ENCODE measurements around the gene KRTAP15-1. TPM values are rescaled to one million over a fixed set of nuclear protein-coding genes. Genes with fewer than 3 reads are reported as not detected.

Gene KRTAP15-1
- total RNA-seq, 4 donors from 2014 or later = not detected

DNA sequence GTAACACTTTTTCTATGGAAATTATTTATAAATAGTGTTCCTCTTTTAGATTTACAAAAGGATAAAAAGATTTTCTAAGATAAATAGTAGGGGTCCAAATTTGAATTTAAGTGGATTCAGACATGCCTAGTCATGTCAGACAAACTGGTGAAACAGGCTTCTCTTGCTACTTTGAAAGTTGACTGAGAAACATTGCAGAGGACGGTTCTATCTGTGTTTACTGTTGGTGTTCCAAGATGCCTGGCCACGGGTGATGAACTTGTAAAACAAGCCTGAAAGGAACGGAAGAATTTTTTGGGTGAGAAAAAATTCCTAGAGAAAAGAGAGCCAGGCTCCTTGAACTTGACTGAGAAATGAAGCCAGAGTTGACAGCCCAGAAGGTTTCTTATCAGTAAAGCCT lies 37.9 kb downstream of the KRTAP15-1 start:
- ATAC-seq (no peak), DNase-seq (no peak)
- in situ Hi-C loops (cut with MboI; ENCODE audit: low sequenced_read_pairs in 4 of 4) = no loop called here
- peak overlapping the region in 2 of 4 donors; percentile 40 to 47 for H3K27ac ChIP-seq
- TF ChIP-seq POLR2A (IDR thresholded peaks at IDR 0.05) = no peak
- no peak for TF ChIP-seq CTCF (IDR thresholded peaks at IDR 0.05 in 4 of 5, conservative IDR thresholded peaks at IDR 0.05 in 1 of 5)
- H3K4me1 ChIP-seq = no peaks in the 10 kb centered on the region
- H3K36me3 ChIP-seq = no peaks in the 10 kb centered on the region
- no peaks in the 10 kb centered on the region for H3K27me3 ChIP-seq
- intact Hi-C loops (cut with DNase I; ENCODE audit: low total_unique reads) = no loop called here
- H3K4me3 ChIP-seq = no peak overlapping the region
- H3K9me3 ChIP-seq = no peaks in the 10 kb centered on the region

DNA sequence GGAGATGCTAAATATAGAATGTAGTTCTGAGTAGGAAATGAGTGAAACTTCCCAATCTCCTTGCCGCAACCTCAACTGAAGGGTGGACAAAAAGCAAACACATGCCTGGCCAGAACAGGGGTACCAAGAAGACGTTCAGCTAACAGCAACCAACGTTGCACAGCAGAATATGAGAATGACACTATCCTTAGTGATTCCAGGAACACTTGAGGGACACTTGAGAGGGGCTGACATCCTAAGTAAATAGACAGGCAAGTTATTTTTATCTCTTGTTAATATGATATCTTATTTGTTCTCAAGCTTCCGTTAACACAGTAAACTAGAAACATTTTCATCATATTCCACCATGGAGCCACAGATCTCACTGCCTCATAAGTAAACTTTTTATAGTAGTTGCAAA lies 39.2 kb downstream of the KRTAP15-1 start:
- Histone ChIP-seq H3K27ac (peak overlapping the region in 2 of 4 donors; percentile 47), H3K4me1 (no peaks in the 10 kb centered on the region), H3K4me3 (no peak overlapping the region), H3K9me3 (no peaks in the 10 kb centered on the region), H3K27me3 (no peaks in the 10 kb centered on the region), H3K36me3 (no peaks in the 10 kb centered on the region)
- TF ChIP-seq POLR2A (IDR thresholded peaks at IDR 0.05) = no peak
- TF ChIP-seq CTCF (IDR thresholded peaks at IDR 0.05 in 4 of 5, conservative IDR thresholded peaks at IDR 0.05 in 1 of 5) = no peak
- intact Hi-C loops (cut with DNase I; ENCODE audit: low total_unique reads) (no loop called here), in situ Hi-C loops (cut with MboI; ENCODE audit: low sequenced_read_pairs in 4 of 4) (no loop called here)
- no peak for DNase-seq
- peak; percentile 19 to 74 for ATAC-seq

DNA sequence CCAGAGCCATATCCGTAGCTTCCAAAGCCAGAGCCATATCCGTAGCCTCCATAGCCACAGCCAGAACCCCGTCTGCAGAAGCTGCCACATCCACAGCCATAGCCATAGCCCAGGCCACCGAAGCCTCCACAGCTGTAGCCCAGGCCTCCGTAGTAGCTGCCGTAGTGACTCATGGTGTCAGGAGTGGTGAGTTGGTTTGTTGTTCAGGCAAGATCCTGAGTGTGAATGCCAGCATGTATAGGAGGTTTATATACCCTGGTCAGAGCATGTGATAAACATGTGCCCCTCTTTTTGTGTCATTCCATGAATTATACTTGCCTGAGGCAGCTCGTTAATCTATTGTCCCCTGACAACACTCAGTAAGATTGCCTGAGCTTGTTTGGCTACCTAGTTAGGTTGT lies 40.1 kb downstream of the KRTAP15-1 start, which contains the start of gene KRTAP19-1:
TSS of gene KRTAP19-1 (minus strand) at position 223 of the 400 bp plus-strand sequence. CDS start at position 173, 50 bp downstream.
- peak within 1 kb of the TSS in 2 of 4 donors; percentile 47 for H3K27ac ChIP-seq
- ATAC-seq (no peak), DNase-seq (no peak)
- H3K4me3 ChIP-seq = no peak within 1 kb of the TSS
- no peaks in the 10 kb centered on the region for H3K9me3 ChIP-seq
- in situ Hi-C loops (cut with MboI; ENCODE audit: low sequenced_read_pairs in 4 of 4) = no loop called here
- H3K4me1 ChIP-seq = no peaks in the 10 kb centered on the region
- no peaks in the 10 kb centered on the region for H3K36me3 ChIP-seq
- intact Hi-C loops (cut with DNase I; ENCODE audit: low total_unique reads) = no loop called here
- TF ChIP-seq POLR2A (IDR thresholded peaks at IDR 0.05) (no peak), CTCF (IDR thresholded peaks at IDR 0.05 in 4 of 5, conservative IDR thresholded peaks at IDR 0.05 in 1 of 5) (no peak)
- no peaks in the 10 kb centered on the region for H3K27me3 ChIP-seq

DNA sequence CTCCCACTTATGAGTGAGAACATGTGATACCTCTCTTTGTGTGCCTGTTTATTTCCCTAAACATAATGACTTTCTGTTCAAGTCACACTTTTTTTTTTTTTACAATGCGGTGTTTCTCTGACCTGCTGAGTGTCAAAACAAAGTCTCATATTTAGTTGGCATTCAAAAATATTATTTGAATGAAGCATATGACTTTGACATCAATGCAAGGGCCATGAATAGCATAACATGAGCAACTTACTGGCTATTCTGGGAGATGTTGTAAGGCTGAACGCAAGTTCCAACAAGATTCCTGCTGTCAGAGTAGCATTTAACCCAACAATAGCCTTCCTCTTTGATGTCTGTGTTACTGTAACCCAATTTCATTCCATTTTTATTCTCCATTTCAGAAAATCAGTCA lies 42.1 kb downstream of the KRTAP15-1 start:
- no peaks in the 10 kb centered on the region for H3K36me3 ChIP-seq
- intact Hi-C loops (cut with DNase I; ENCODE audit: low total_unique reads) (no loop called here), in situ Hi-C loops (cut with MboI; ENCODE audit: low sequenced_read_pairs in 4 of 4) (no loop called here)
- H3K4me3 ChIP-seq = no peak overlapping the region
- no peak for TF ChIP-seq POLR2A (IDR thresholded peaks at IDR 0.05)
- TF ChIP-seq CTCF (IDR thresholded peaks at IDR 0.05 in 4 of 5, conservative IDR thresholded peaks at IDR 0.05 in 1 of 5) = no peak
- ATAC-seq = peak in 1 of 2 donors; percentile 65
- no peaks in the 10 kb centered on the region for H3K4me1 ChIP-seq
- H3K27ac ChIP-seq = peak overlapping the region in 2 of 4 donors; percentile 22 to 33
- DNase-seq = no peak
- no peaks in the 10 kb centered on the region for H3K27me3 ChIP-seq
- H3K9me3 ChIP-seq = no peaks in the 10 kb centered on the region

DNA sequence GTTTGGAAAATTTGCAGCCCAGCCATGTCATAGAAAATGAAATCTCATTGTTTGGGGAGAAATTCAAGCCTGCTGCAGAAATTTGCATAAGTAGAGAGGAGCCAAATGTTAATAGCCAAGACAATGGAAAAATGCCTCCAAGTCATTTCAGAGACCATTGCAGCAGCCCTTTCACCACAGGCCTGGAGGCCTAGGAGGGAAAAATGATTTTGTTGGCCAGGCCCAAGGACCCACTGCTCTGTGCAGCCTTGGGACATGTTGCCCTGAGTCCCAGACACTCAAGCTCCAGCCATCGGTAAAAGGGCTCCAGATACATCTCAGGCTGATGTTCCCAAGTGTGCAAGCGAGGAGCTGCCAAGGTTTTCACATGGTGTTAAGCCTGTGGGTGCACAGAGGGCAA lies 46.1 kb downstream of the KRTAP15-1 start:
- intact Hi-C loops (cut with DNase I; ENCODE audit: low total_unique reads) (no loop called here), in situ Hi-C loops (cut with MboI; ENCODE audit: low sequenced_read_pairs in 4 of 4) (no loop called here)
- no peaks in the 10 kb centered on the region for H3K27me3 ChIP-seq
- H3K27ac ChIP-seq = no peak overlapping the region
- H3K36me3 ChIP-seq = no peaks in the 10 kb centered on the region
- no peak for DNase-seq
- no peaks in the 10 kb centered on the region for H3K9me3 ChIP-seq
- ATAC-seq = no peak
- no peak for TF ChIP-seq POLR2A (IDR thresholded peaks at IDR 0.05)
- H3K4me1 ChIP-seq = no peaks in the 10 kb centered on the region
- H3K4me3 ChIP-seq = no peak overlapping the region

All from gastrocnemius medialis (tissue), 4 donors.